Peyer's patch (tissue), 4 donors: ENCODE data around the gene GORASP1.
A peak's percentile ranks its signal among the peaks of the same experiment; 100 is the strongest.

ENCODE experiments used
- CTCF ChIP-seq, 6 experiments: fragments of 450-650 bp in 4 of 6; fragments of 200-600 bp in 2 of 6; sonication (generic) in 1 of 6; IDR thresholded peaks; one replicate each; pipeline ENCODE4 v1.5.1; 2017 to 2019; ENCODE audit warnings: antibody characterized with exemption in 6 of 6, mild to moderate bottlenecking in 3 of 6, moderate library complexity in 1 of 6
- POLR2A ChIP-seq, 2 donors: fragments of 450-650 bp; IDR thresholded peaks; one replicate each; pipeline ENCODE4 v1.5.1; 2017; ENCODE audit warnings: antibody characterized with exemption in 2 of 2, mild to moderate bottlenecking in 2 of 2, moderate library complexity in 2 of 2

- TF ChIP-seq CTCF (IDR thresholded peaks at IDR 0.05) (peak in 4 of 6 experiments; percentile 22 to 73 (median 58)), POLR2A (IDR thresholded peaks at IDR 0.05) (no peak)
Observed at GRCh38 chr3:39124876-39125840, 17.7 kb upstream of the GORASP1 start.
